Caco-2 (cell line): ENCODE data around the gene FBH1. TPM values are rescaled to one million over a fixed set of nuclear protein-coding genes. Genes with fewer than 3 reads are reported as not detected.

Experiments
- BruUV-seq: library from RNA; stranded (reverse); fragments of 400-500 nt; replicated peaks from 2 replicates; lab custom pipeline; 2021; lab: Mats Ljungman, UMichigan
- CTCF ChIA-PET: fragments of 300-600 bp; sonication (Branson Sonifier 250); formaldehyde crosslinking; loops from one replicate; lab custom pipeline; 2022; ENCODE audit warnings: antibody characterized with exemption; lab: Charles Lee
- POLR2A ChIA-PET: fragments of 300-600 bp; sonication (Branson Sonifier 250); formaldehyde crosslinking; loops from one replicate; lab custom pipeline; 2022; ENCODE audit warnings: antibody characterized with exemption; lab: Charles Lee
- DNase-seq, 2 experiments: peaks; one replicate each; pipeline versions ENCODE4 v3.0.0 to v3.0.0-alpha.2; 2020 to 2022
- H3K27me3 ChIP-seq: replicated peaks from 2 replicates; pipeline ENCODE4 v1.6.0; 2011; ENCODE audit warnings: low read length; ENCODE audit not compliant: control insufficient read depth, insufficient read depth
- H3K36me3 ChIP-seq: 2 replicates; pipeline ENCODE4 v1.5.1; 2011; ENCODE audit warnings: low read length; ENCODE audit not compliant: control insufficient read depth, insufficient read depth
- H3K4me1 ChIP-seq: fragments of 250-450 bp; sonication (Bioruptor Pico); 2 replicates; pipeline ENCODE4 v1.5.1; 2020; ENCODE audit warnings: mild to moderate bottlenecking
- H3K4me3 ChIP-seq: 2 replicates; pipeline ENCODE4 v1.5.1; 2011; ENCODE audit warnings: low read depth, mild to moderate bottlenecking, control low read depth, low read length
- H3K9me3 ChIP-seq: fragments of 250-450 bp; sonication (Bioruptor Pico); 2 replicates; pipeline ENCODE4 v1.5.1; 2020; ENCODE audit warnings: mild to moderate bottlenecking, moderate library complexity
- H3K27ac Mint-ChIP-seq: one replicate; pipeline ENCODE4 v1.8.0; 2022; ENCODE audit warnings: mixed read lengths; ENCODE audit not compliant: unreplicated experiment
- H3K27me3 Mint-ChIP-seq: one replicate; pipeline ENCODE4 v1.8.0; 2022; ENCODE audit warnings: mixed read lengths; ENCODE audit not compliant: insufficient read depth, unreplicated experiment
- H3K36me3 Mint-ChIP-seq: one replicate; pipeline ENCODE4 v1.8.0; 2022; ENCODE audit warnings: mild to moderate bottlenecking, mixed read lengths; ENCODE audit not compliant: insufficient read depth, unreplicated experiment
- H3K4me1 Mint-ChIP-seq: one replicate; pipeline ENCODE4 v1.8.0; 2022; ENCODE audit warnings: low read depth, mixed read lengths; ENCODE audit not compliant: unreplicated experiment
- H3K4me3 Mint-ChIP-seq: one replicate; pipeline ENCODE4 v1.8.0; 2022; ENCODE audit warnings: mild to moderate bottlenecking, moderate library complexity, mixed read lengths; ENCODE audit not compliant: unreplicated experiment
- H3K9me3 Mint-ChIP-seq: one replicate; pipeline ENCODE4 v1.8.0; 2022; ENCODE audit warnings: mixed read lengths; ENCODE audit not compliant: unreplicated experiment
- CTCF ChIP-seq, 2 experiments: fragments of 200-600 bp in 1 of 2; IDR thresholded peaks; 1 replicate in 1 of 2; 2 replicates in 1 of 2; pipeline versions ENCODE4 v1.5.1 to v1.8.0; 2011 to 2022; ENCODE audit warnings: antibody characterized with exemption in 1 of 2, control low read depth in 1 of 2, inconsistent platforms in 1 of 2, low read depth in 1 of 2, low read length in 1 of 2, mild to moderate bottlenecking in 1 of 2, moderate library complexity in 1 of 2; ENCODE audit not compliant: insufficient read depth in 1 of 2, severe bottlenecking in 1 of 2, unreplicated experiment in 1 of 2
- intact Hi-C: fragments of 100-400 bp; cut with micrococcal nuclease; formaldehyde crosslinking; loops from one replicate; pipeline ENCODE4 v1.10.0; 2022; ENCODE audit not compliant: unreplicated experiment
- total RNA-seq: library from RNA; stranded (reverse); gene quantifications from 2 replicates; pipeline ENCODE4 v1.2.3, GENCODE V29; 2022

Gene FBH1
- total RNA-seq, 1 experiment from 2014 or later: 83.3 TPM

- intact Hi-C loops: no loop called here
- Mint-ChIP-seq H3K36me3 (peaks cover 81% of the 10 kb centered on the region), H3K27ac (no peak overlapping the region), H3K4me1 (no peaks in the 10 kb centered on the region), H3K4me3 (no peak overlapping the region), H3K27me3 (no peaks in the 10 kb centered on the region), H3K9me3 (no peaks in the 10 kb centered on the region)
- Histone ChIP-seq H3K36me3 (peaks cover 7% of the 10 kb centered on the region), H3K27me3 (no peaks in the 10 kb centered on the region), H3K9me3 (no peaks in the 10 kb centered on the region), H3K4me1 (no peaks in the 10 kb centered on the region), H3K4me3 (no peak overlapping the region)
- DNase-seq: no peak
- TF ChIP-seq CTCF (IDR thresholded peaks at IDR 0.05; ENCODE audit: insufficient read depth in 1 of 2, low read depth in 1 of 2, low read length in 1 of 2, severe bottlenecking in 1 of 2, unreplicated experiment in 1 of 2): no peak
- BruUV-seq: no TSS peak
- POLR2A ChIA-PET: no interaction called here
- CTCF ChIA-PET: no interaction called here
Observed at GRCh38 chr10:5927306-5927705, 37.3 kb downstream of the FBH1 start.

- H3K4me1 Mint-ChIP-seq: no peaks in the 10 kb centered on the region
- intact Hi-C loops: no loop called here
- no peak for DNase-seq
- CTCF ChIA-PET: no interaction called here
- POLR2A ChIA-PET: no interaction called here
- H3K9me3 Mint-ChIP-seq: no peaks in the 10 kb centered on the region
- H3K9me3 ChIP-seq: no peaks in the 10 kb centered on the region
- H3K4me3 Mint-ChIP-seq: no peak overlapping the region
- H3K4me3 ChIP-seq: no peak overlapping the region
- H3K36me3 Mint-ChIP-seq: peaks cover 79% of the 10 kb centered on the region
- no peaks in the 10 kb centered on the region for H3K27me3 ChIP-seq
- peaks cover 5% of the 10 kb centered on the region for H3K36me3 ChIP-seq
- H3K4me1 ChIP-seq: no peaks in the 10 kb centered on the region
- no TSS peak for BruUV-seq
- no peaks in the 10 kb centered on the region for H3K27me3 Mint-ChIP-seq
- H3K27ac Mint-ChIP-seq: no peak overlapping the region
- TF ChIP-seq CTCF (IDR thresholded peaks at IDR 0.05; ENCODE audit: insufficient read depth in 1 of 2, low read depth in 1 of 2, low read length in 1 of 2, severe bottlenecking in 1 of 2, unreplicated experiment in 1 of 2): no peak
Observed at GRCh38 chr10:5929442-5929841, 39.4 kb downstream of the FBH1 start.

GRCh38 chr10:5930272-5930671 lies 40.2 kb downstream of the FBH1 start:
- H3K36me3 Mint-ChIP-seq: peaks cover 75% of the 10 kb centered on the region
- Histone ChIP-seq H3K4me3 (no peak overlapping the region), H3K9me3 (no peaks in the 10 kb centered on the region), H3K27me3 (no peaks in the 10 kb centered on the region), H3K36me3 (peaks cover 5% of the 10 kb centered on the region), H3K4me1 (no peaks in the 10 kb centered on the region)
- no peak overlapping the region for H3K27ac Mint-ChIP-seq
- intact Hi-C loops: no loop called here
- ChIA-PET POLR2A (no interaction called here), CTCF (no interaction called here)
- BruUV-seq: no TSS peak
- DNase-seq: no peak
- H3K4me3 Mint-ChIP-seq: no peak overlapping the region
- H3K9me3 Mint-ChIP-seq: no peaks in the 10 kb centered on the region
- no peaks in the 10 kb centered on the region for H3K27me3 Mint-ChIP-seq
- H3K4me1 Mint-ChIP-seq: no peaks in the 10 kb centered on the region
- TF ChIP-seq CTCF (IDR thresholded peaks at IDR 0.05; ENCODE audit: insufficient read depth in 1 of 2, low read depth in 1 of 2, low read length in 1 of 2, severe bottlenecking in 1 of 2, unreplicated experiment in 1 of 2): no peak
